Activated B cell treated with CpG ODN at 0.5 μM for 24 hours (primary cell): Measurements from ENCODE around the gene TTC32. TPM values are rescaled to one million over a fixed set of nuclear protein-coding genes. Genes with fewer than 3 reads are reported as not detected.
"Not testable (repeated sequence)": the region's sequence is repeated elsewhere in the genome, so short reads cannot be mapped to it uniquely, and the experiment has no call there.

Experiments used
- ATAC-seq: fragments of 200-7000 bp; cut with Tn5 transposase; one replicate; pipeline ENCODE4 v1.10.0; 2021; ENCODE audit warnings: low read depth, mild to moderate bottlenecking, moderate library complexity
- CTCF ChIA-PET: fragments of 350-600 bp; sonication (Branson Sonifier 250); formaldehyde crosslinking; loops from one replicate; lab custom pipeline; 2021; ENCODE audit warnings: antibody characterized with exemption; lab: Charles Lee
- POLR2A ChIA-PET: fragments of 350-600 bp; sonication (Branson Sonifier 250); formaldehyde crosslinking; loops from one replicate; lab custom pipeline; 2021; ENCODE audit warnings: antibody characterized with exemption; lab: Charles Lee
- DNase-seq: peaks from one replicate; pipeline ENCODE4 v3.0.0; 2022
- H3K27ac Mint-ChIP-seq: one replicate; pipeline ENCODE4 v1.8.0; 2020; ENCODE audit warnings: mixed read lengths
- H3K27me3 Mint-ChIP-seq: one replicate; pipeline ENCODE4 v1.8.0; 2021; ENCODE audit warnings: mixed read lengths
- H3K36me3 Mint-ChIP-seq: one replicate; pipeline ENCODE4 v1.8.0; 2021; ENCODE audit warnings: low read depth, mixed read lengths
- H3K4me1 Mint-ChIP-seq: one replicate; pipeline ENCODE4 v1.8.0; 2021; ENCODE audit warnings: mixed read lengths
- H3K4me3 Mint-ChIP-seq: one replicate; pipeline ENCODE4 v1.8.0; 2020; ENCODE audit warnings: mild to moderate bottlenecking, mixed read lengths
- H3K9me3 Mint-ChIP-seq: one replicate; pipeline ENCODE4 v1.8.0; 2020; ENCODE audit warnings: mixed read lengths
- intact Hi-C: fragments of 100-400 bp; cut with micrococcal nuclease; formaldehyde crosslinking; loops from one replicate; pipeline ENCODE4 v1.15.1; 2024
- total RNA-seq: library from RNA; stranded (reverse); gene quantifications from 2 replicates; pipeline ENCODE4 v1.2.3, GENCODE V29; 2022
- TF ChIP-seq, protein P1 (sequence below): fragments of 200-600 bp; IDR thresholded peaks from one replicate; pipeline ENCODE4 v1.8.0; 2022; ENCODE audit warnings: antibody characterized with exemption, mild to moderate bottlenecking

TTC32 gene
- total RNA-seq, 1 donor from 2014 or later: 22.8 TPM

DNA sequence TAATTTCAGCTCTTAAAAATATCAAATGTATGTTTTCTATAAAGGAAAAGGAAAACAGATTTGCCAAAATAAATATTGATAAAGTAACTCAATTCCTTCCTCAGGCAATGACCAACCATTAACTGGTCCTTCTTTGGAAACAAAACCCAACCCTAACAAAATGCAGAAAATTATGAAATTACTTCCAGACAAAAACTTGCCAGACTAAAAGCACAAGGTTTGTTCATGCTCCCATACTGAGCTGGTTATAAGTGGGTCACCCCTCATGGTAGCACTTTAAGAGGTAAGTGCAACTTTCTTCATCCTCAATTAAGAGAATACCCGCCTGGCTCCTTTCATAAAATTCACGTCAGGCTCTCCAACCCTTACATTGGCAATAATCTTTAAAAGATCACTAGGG, 31.1 kb upstream of the TTC32 start:
- ATAC-seq: no peak
- H3K27me3 Mint-ChIP-seq: no peaks in the 10 kb centered on the region
- intact Hi-C loops: no loop called here
- H3K27ac Mint-ChIP-seq: no peak overlapping the region
- TF ChIP-seq, protein P1, sequence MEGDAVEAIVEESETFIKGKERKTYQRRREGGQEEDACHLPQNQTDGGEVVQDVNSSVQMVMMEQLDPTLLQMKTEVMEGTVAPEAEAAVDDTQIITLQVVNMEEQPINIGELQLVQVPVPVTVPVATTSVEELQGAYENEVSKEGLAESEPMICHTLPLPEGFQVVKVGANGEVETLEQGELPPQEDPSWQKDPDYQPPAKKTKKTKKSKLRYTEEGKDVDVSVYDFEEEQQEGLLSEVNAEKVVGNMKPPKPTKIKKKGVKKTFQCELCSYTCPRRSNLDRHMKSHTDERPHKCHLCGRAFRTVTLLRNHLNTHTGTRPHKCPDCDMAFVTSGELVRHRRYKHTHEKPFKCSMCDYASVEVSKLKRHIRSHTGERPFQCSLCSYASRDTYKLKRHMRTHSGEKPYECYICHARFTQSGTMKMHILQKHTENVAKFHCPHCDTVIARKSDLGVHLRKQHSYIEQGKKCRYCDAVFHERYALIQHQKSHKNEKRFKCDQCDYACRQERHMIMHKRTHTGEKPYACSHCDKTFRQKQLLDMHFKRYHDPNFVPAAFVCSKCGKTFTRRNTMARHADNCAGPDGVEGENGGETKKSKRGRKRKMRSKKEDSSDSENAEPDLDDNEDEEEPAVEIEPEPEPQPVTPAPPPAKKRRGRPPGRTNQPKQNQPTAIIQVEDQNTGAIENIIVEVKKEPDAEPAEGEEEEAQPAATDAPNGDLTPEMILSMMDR: no peak
- H3K36me3 Mint-ChIP-seq: peaks cover 63% of the 10 kb centered on the region
- H3K4me1 Mint-ChIP-seq: no peaks in the 10 kb centered on the region
- DNase-seq: no peak
- POLR2A ChIA-PET: no interaction called here
- H3K4me3 Mint-ChIP-seq: no peak overlapping the region
- CTCF ChIA-PET: no interaction called here
- H3K9me3 Mint-ChIP-seq: peaks cover 7% of the 10 kb centered on the region

DNA sequence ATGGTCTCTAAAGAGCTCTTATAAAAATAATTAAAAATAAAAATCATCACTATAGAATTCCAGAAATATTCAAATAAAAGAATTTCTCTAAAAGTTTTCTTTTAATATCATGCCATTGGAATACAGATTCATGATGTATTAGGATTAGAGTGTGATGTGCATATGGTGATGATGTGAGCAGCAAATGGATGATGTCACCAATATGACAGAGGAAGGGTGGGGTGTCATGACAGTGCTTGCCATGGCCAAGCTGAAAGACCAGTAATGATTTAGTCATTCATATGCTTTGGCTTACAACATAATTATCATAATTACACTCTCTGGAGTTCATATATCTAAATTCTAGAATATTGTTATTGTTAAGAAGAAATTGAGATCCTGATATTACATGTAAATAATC, 27.4 kb upstream of the TTC32 start:
- intact Hi-C loops: no loop called here
- H3K36me3 Mint-ChIP-seq: peaks cover 68% of the 10 kb centered on the region
- DNase-seq: no peak
- ChIA-PET POLR2A (no interaction called here), CTCF (no interaction called here)
- no peak overlapping the region for H3K4me3 Mint-ChIP-seq
- H3K27ac Mint-ChIP-seq: no peak overlapping the region
- H3K9me3 Mint-ChIP-seq: peaks cover 23% of the 10 kb centered on the region
- ATAC-seq: no peak
- no peaks in the 10 kb centered on the region for H3K27me3 Mint-ChIP-seq
- no peaks in the 10 kb centered on the region for H3K4me1 Mint-ChIP-seq
- TF ChIP-seq, protein P1: no peak

DNA sequence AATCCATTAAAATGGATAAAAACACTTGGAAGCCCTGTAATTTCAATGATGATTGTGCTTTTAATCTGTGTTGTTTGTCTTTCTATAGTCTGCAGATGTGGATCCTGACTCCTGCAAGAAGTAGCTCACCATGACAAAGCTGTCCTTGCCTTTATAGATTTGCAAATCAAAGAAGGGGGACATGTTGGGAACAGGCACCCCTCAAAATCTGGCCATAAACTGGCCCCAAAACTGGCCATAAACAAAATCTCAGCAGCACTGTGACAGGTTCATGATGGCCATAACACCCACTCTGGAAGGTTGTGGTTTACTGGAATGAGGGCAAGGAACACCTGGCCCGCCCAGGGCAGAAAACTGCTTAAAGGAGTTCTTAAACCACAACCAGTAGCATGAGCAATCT, 26.0 kb upstream of the TTC32 start:
- H3K4me3 Mint-ChIP-seq, POLR2A ChIA-PET, H3K27me3 Mint-ChIP-seq, H3K27ac Mint-ChIP-seq, CTCF ChIA-PET, intact Hi-C loops, DNase-seq, H3K4me1 Mint-ChIP-seq, ATAC-seq: not testable (repeated sequence)
- H3K9me3 Mint-ChIP-seq: peaks cover 23% of the 10 kb centered on the region
- peaks cover 68% of the 10 kb centered on the region for H3K36me3 Mint-ChIP-seq

DNA sequence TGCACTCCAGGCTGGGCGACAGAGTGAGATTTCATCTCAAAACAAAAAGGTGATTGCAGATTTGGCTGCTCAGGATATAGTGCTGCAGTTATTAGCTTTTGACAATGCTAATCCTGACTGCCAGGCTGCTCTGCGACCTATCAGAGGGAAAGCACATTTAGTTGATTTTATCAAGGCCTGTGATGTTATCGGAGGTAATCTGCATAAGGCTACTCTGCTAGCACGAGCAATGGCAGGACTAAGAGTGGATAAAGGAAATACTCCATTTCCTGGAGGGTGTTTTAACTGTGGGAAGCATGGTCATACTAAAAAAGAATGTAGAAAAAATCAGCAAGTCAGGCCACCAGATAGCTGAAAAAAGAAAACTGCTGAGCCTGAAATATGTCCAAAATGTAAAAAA, 22.7 kb upstream of the TTC32 start:
- DNase-seq, H3K4me1 Mint-ChIP-seq, H3K27ac Mint-ChIP-seq, ATAC-seq, H3K27me3 Mint-ChIP-seq, intact Hi-C loops, POLR2A ChIA-PET, H3K4me3 Mint-ChIP-seq, CTCF ChIA-PET: not testable (repeated sequence)
- H3K36me3 Mint-ChIP-seq: peaks cover 67% of the 10 kb centered on the region
- H3K9me3 Mint-ChIP-seq: peaks cover 22% of the 10 kb centered on the region

DNA sequence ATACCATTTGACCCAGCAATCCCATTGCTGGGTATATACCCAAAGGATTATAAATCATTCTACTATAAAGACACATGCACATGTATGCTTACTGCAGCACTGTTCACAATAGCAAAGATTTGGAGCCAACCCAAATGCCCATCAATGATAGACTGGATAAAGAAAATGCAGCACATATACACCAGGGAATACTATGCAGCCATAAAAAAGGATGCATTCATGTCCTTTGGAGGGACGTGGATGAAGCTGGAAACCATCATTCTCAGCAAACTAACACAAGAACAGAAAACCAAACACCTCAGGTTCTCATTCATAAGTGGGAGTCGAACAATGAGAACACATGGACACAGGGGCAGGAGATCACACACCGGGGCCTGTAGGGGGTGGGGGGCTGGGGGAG, 20.4 kb upstream of the TTC32 start:
- H3K27ac Mint-ChIP-seq, H3K4me1 Mint-ChIP-seq, POLR2A ChIA-PET, DNase-seq, ATAC-seq, CTCF ChIA-PET, H3K4me3 Mint-ChIP-seq, intact Hi-C loops, H3K27me3 Mint-ChIP-seq: not testable (repeated sequence)
- Mint-ChIP-seq H3K36me3 (peaks cover 51% of the 10 kb centered on the region), H3K9me3 (peaks cover 12% of the 10 kb centered on the region)

DNA sequence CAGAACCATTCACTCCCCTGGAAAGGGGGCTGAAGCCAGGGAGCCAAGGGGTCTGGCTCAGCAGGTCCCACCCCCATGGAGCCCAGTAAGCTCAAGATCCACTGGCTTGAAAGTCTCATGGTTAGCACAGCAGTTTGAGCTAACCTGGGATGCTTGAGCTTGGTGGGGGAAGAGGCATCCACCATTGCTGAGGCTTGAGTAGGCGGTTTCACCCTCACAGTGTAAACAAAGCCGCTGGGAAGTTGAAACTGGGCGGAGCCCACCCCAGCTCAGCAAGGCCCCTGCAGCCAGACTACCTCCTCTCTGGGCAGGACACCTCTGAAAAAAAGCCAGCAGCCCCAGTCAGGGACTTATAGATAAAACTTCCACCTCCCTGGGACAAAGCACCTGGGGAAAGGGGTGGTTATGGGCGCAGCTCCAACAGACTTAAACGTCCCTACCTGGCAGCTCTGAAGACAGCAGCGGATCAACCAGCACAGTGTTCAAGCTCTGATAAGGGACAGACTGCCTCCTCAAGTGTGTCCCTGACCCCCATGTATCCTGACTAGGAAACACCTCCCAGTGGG, 14.7 kb upstream of the TTC32 start:
- ChIA-PET POLR2A (no interaction called here), CTCF (no interaction called here)
- ATAC-seq (no peak), DNase-seq (no peak)
- Mint-ChIP-seq H3K4me3 (no peak overlapping the region), H3K9me3 (no peaks in the 10 kb centered on the region), H3K4me1 (no peaks in the 10 kb centered on the region), H3K36me3 (peaks cover 32% of the 10 kb centered on the region), H3K27ac (no peak overlapping the region), H3K27me3 (no peaks in the 10 kb centered on the region)
- intact Hi-C loops: no loop called here
- TF ChIP-seq, protein P1: no peak
